Measurements from ENCODE around the gene EPB41L4B. TPM values are rescaled to one million over a fixed set of nuclear protein-coding genes. Genes with fewer than 3 reads are reported as not detected.

EPB41L4B gene
- total RNA-seq (2021; ENCODE audit: unreplicated experiment), result 8.1 TPM
- 4.2 and 4.7 TPM in 2 replicates for polyA plus RNA-seq (2012)
- percentile 50 among the genes with signal in this experiment for Bru-seq, nascent RNA
- BruChase-seq, experiment 1, labeled RNA remaining after a 6-hour chase, result percentile 50 among the genes with signal in this experiment
- percentile 56 among the genes with signal in this experiment for BruChase-seq, experiment 2, labeled RNA remaining after a 2-hour chase
- long read RNA-seq, full-length matches to known transcripts, result 38 of 50 reads
- long read RNA-seq, partial matches to known transcripts, result 2 of 50 reads
- long read RNA-seq, other reads (novel, unspliced or antisense), result 10 of 50 reads

GRCh38 chr9:109320742-109321448, at the start of gene EPB41L4B:
EPB41L4B (minus strand) TSS chr9:109321059; CDS start chr9:109320446, 613 bp downstream.
- Histone ChIP-seq H3K79me2 (ENCODE audit: insufficient read depth, low read length) (peaks cover 18% of the 10 kb centered on the region), H3K36me3 (ENCODE audit: control insufficient read depth in 1 of 2, insufficient read depth in 2 of 2, low read length in 2 of 2) (no peaks in the 10 kb centered on the region), H3K4me3 (replicated peaks in 1 of 2; ENCODE audit: low read depth in 1 of 2, low read length in 2 of 2) (peak within 1 kb of the TSS; percentile 62 to 71), H3K9me3 (ENCODE audit: control insufficient read depth in 1 of 2, insufficient read depth in 1 of 2, low read depth in 1 of 2, low read length in 2 of 2) (no peaks in the 10 kb centered on the region), H3K9ac (ENCODE audit: low read length) (peak within 1 kb of the TSS; percentile 62), H3K9me2 (ENCODE audit: insufficient read depth) (no peaks in the 10 kb centered on the region), H3K27ac (ENCODE audit: low read depth, low read length) (peak within 1 kb of the TSS; percentile 43; the same call in 1 of the 2 replicates), H2AFZ (ENCODE audit: low read depth, low read length, poor library complexity, severe bottlenecking) (peak within 1 kb of the TSS; percentile 13), H4K20me1 (ENCODE audit: insufficient read depth) (no peaks in the 10 kb centered on the region), H3K4me2 (ENCODE audit: low read length) (peak within 1 kb of the TSS; percentile 96), H3K27me3 (ENCODE audit: insufficient read depth, low read length) (no peaks in the 10 kb centered on the region), H3K4me1 (ENCODE audit: control insufficient read depth in 1 of 2, insufficient read depth in 2 of 2, low read length in 2 of 2) (peaks cover 20 to 45% of the 10 kb centered on the region in 2 experiments)
- ChIA-PET CTCF (interaction anchor here (1.2 to 1.3 kb wide), 2 partner anchors 13 to 137 kb away, joined by 4 to 6 read pairs; no protein-coding TSS in a partner anchor), RAD21 (ENCODE audit: low non-redundant PET in 1 of 2, low total read pairs in 2 of 2, uncharacterized antibody in 2 of 2, unreplicated experiment in 2 of 2) (no interaction called here), POLR2A (no interaction called here)
- DNase-seq (ENCODE audit: low read depth, low spot score), result peak; percentile 73
- no TSS peak for BruUV-seq (replicated peaks)
- ATAC-seq, result peak; percentile 79
- TF ChIP-seq CTCF (IDR thresholded peaks at IDR 0.05 in 2 of 3, conservative IDR thresholded peaks at IDR 0.05 in 1 of 3; ENCODE audit: borderline replicate concordance in 1 of 3, insufficient read depth in 1 of 3, low read depth in 2 of 3, low read length in 2 of 3) (peak in 2 of 3 experiments; percentile 87 to 91; a peak in 4 of 6 replicates), MAX (IDR thresholded peaks at IDR 0.05) (no peak), ZFX (IDR thresholded peaks at IDR 0.05) (peak; percentile 20; the same call in 1 of the 2 replicates), JUND (IDR thresholded peaks at IDR 0.05) (no peak), POLR2AphosphoS5 (IDR thresholded peaks at IDR 0.05; ENCODE audit: low read depth, low read length) (peak; percentile 71), TCF7L2 (IDR thresholded peaks at IDR 0.05; ENCODE audit: borderline replicate concordance, extremely low read depth, insufficient read depth, insufficient read length) (no peak), RAD21 (IDR thresholded peaks at IDR 0.05; ENCODE audit: low read depth) (no peak), ELF1 (IDR thresholded peaks at IDR 0.05; ENCODE audit: borderline replicate concordance, low read depth) (no peak), ZBTB33 (IDR thresholded peaks at IDR 0.05; ENCODE audit: extremely low read depth, insufficient replicate concordance, low read length) (no peak), REST (IDR thresholded peaks at IDR 0.05; ENCODE audit: low read depth) (no peak), FOSL1 (IDR thresholded peaks at IDR 0.05; ENCODE audit: low read depth) (no peak), EZH2 (IDR thresholded peaks at IDR 0.05) (no peak)
- intact Hi-C loops (cut with micrococcal nuclease), result loop anchor here (1.0 to 10.0 kb wide), 5 partner anchors 77 to 466 kb away; partner anchors contain the start of gene ACTL7B
